Lower leg skin (tissue), 4 donors: Measurements from ENCODE around the gene SCRT2. TPM values are rescaled to one million over a fixed set of nuclear protein-coding genes. Genes with fewer than 3 reads are reported as not detected.

Experiments
- DNase-seq, 2 donors: peaks; one replicate each; pipeline ENCODE4 v3.0.0-alpha.2; 2019; ENCODE audit warnings: low spot score in 2 of 2
- H3K4me3 ChIP-seq: fragments of 200-600 bp; sonication (generic); 2 replicates; pipeline ENCODE4 v1.5.1; 2017; ENCODE audit warnings: mild to moderate bottlenecking, low read depth; ENCODE audit not compliant: poor library complexity, severe bottlenecking
- POLR2A ChIP-seq, 2 donors: fragments of 450-650 bp; IDR thresholded peaks; one replicate each; pipeline ENCODE4 v1.6.1; 2016 to 2017; ENCODE audit warnings: antibody characterized with exemption in 2 of 2, mild to moderate bottlenecking in 1 of 2, moderate library complexity in 1 of 2
- WGBS, 2 donors: methylation state at CpG; one replicate each; pipeline ENCODE4 v1.1.5; 2018; 5-methylcytosine and 5-hydroxymethylcytosine counted together
- intact Hi-C: fragments of 100-400 bp; cut with DNase I; formaldehyde crosslinking; loops from one replicate; pipeline ENCODE4 v1.15.0; 2023; ENCODE audit warnings: low total_unique reads
- total RNA-seq, 4 donors: library from RNA; depleted of rRNA; stranded (reverse); fragments of >200 nt; gene quantifications; one replicate each; pipeline ENCODE4 v1.1.0, GENCODE V29; 2016
- TF ChIP-seq, protein P1 (sequence below), 3 donors: fragments of 450-650 bp; IDR thresholded peaks; one replicate each; pipeline ENCODE4 v1.5.1; 2016; ENCODE audit warnings: antibody characterized with exemption in 3 of 3, mild to moderate bottlenecking in 3 of 3, moderate library complexity in 2 of 3

Gene SCRT2
- total RNA-seq, 4 donors from 2014 or later: not detected

DNA sequence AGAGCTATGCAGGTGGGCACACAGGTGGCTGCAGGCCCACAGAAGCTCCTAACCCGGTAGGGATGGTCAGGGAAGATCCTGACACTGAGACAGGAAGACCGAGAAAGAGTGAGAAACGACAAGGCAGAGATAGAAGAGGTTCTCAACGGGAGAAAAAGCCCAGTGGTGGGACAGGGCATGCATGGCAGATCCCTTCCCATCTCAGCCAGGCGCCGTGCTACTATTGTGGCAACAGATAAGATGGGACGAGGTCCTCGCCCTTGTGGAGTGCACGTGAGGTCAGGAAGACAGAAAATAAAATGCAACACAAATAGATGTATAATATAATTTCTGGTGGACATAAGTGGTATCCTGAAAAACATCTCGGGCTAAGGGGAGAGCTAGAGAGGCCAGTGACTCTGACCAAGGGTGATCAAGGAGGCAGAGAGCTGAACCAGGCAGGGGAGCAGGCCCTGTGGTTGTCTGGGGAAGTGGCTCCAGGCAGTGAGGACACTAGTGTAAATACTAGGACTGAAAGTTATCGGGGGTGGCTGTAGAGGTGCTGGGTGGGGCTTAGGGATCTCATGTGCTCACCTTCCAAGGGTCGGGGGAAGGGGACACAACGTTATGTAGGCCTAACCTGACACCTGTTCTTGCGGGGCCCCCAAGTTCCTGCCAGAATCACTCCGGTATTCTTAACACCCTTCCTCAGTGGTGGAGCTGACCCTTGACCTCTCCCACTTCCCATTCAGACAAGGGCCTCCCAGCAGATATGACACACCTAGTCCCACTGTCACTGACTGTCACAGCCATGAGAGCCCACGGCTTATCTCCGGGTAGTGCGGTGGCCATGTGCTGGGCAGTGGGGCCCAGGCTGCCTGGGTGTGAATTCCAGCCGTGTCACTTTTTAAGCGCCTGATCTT lies 23.6 kb downstream of the SCRT2 start:
- no peak for DNase-seq
- intact Hi-C loops: no loop called here
- peak overlapping the region; percentile 45 for H3K4me3 ChIP-seq
- 65 to 72% methylated on average over 20 of the region's 20 CpGs for WGBS, 2 donors
- TF ChIP-seq, protein P1, sequence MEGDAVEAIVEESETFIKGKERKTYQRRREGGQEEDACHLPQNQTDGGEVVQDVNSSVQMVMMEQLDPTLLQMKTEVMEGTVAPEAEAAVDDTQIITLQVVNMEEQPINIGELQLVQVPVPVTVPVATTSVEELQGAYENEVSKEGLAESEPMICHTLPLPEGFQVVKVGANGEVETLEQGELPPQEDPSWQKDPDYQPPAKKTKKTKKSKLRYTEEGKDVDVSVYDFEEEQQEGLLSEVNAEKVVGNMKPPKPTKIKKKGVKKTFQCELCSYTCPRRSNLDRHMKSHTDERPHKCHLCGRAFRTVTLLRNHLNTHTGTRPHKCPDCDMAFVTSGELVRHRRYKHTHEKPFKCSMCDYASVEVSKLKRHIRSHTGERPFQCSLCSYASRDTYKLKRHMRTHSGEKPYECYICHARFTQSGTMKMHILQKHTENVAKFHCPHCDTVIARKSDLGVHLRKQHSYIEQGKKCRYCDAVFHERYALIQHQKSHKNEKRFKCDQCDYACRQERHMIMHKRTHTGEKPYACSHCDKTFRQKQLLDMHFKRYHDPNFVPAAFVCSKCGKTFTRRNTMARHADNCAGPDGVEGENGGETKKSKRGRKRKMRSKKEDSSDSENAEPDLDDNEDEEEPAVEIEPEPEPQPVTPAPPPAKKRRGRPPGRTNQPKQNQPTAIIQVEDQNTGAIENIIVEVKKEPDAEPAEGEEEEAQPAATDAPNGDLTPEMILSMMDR (IDR thresholded peaks at IDR 0.05): no peak
- no peak for TF ChIP-seq POLR2A (IDR thresholded peaks at IDR 0.05)

DNA sequence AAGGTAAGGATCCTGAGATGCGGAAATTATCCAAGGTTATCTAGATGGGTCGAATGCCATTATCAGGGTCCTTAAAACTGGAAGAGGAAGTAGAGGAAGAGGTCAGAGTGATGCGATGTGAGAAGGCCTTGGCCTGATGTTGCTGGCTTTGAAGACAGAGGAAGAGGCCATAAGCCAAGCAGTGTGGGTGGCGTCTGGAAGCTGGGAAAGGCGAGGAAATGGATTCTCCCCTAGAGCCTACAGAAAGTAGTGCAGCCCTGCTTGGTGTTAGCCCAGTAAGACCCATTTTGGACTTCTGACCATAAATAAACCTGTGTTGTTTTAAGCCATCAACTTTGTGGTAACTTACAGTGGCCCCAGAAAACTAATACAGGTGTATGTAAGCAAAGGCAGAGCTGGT lies 24.6 kb downstream of the SCRT2 start:
- H3K4me3 ChIP-seq: no peak overlapping the region
- intact Hi-C loops: no loop called here
- TF ChIP-seq, protein P1 (IDR thresholded peaks at IDR 0.05): no peak
- no peak for DNase-seq
- WGBS, 2 donors: 85 to 86% methylated on average over 5 of the region's 5 CpGs

DNA sequence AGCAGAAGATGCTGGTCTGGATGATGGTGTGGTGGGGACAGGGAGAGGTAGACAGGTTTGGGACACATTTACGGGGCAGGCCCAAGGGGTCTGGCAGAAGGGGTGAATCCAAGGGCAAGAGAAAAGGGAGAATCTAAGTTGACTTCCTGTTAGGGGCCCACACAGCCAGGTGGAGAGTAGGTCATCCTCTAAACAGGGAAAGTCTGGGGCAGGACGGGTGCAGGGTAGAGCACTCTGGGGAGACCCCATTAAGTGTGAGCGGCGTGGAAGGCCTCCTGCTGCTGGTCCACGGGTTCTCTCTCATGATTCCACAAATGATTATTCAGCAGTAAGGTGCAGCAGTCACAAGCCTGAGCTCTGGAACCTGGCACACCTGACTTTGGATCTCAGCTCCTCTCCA lies 25.3 kb downstream of the SCRT2 start:
- TF ChIP-seq, protein P1 (IDR thresholded peaks at IDR 0.05): no peak
- TF ChIP-seq POLR2A (IDR thresholded peaks at IDR 0.05): no peak
- WGBS, 2 donors: 91 to 95% methylated on average over 5 of the region's 5 CpGs
- no peak for DNase-seq
- intact Hi-C loops: no loop called here
- H3K4me3 ChIP-seq: no peak overlapping the region

DNA sequence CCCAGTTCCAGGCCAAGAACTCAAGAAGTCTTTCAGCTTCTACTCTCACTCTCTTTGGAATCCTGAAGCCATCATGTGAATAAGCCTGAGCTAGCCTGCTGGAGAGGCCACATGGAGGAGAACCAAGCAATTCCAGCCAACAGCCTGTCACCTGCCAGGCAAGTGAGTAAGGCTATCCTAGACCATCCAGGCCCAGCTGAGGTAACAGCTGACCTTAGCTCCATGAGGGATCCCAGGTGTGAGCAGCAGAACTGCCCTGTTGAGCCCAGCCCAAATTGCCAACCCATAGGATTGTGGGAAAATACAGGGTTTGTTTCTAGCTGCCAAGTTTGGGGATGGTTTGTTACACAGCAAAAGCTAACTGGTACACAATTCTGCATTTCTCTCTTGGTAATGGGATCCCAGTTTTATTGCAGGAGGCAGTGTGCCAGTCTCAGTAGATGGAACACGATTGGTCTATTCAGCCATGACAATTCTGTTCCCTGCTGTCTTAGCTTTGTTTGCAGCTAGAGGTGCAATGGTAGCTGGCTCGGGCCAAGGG lies 28.1 kb downstream of the SCRT2 start:
- TF ChIP-seq POLR2A (IDR thresholded peaks at IDR 0.05): no peak
- TF ChIP-seq, protein P1 (IDR thresholded peaks at IDR 0.05): no peak
- no peak for DNase-seq
- no peak overlapping the region for H3K4me3 ChIP-seq
- WGBS, 2 donors: 90 to 92% methylated on average over 2 of the region's 2 CpGs
- intact Hi-C loops: loop anchor here (10.0 kb wide), 1 partner anchor 83 kb away; no protein-coding TSS in a partner anchor

DNA sequence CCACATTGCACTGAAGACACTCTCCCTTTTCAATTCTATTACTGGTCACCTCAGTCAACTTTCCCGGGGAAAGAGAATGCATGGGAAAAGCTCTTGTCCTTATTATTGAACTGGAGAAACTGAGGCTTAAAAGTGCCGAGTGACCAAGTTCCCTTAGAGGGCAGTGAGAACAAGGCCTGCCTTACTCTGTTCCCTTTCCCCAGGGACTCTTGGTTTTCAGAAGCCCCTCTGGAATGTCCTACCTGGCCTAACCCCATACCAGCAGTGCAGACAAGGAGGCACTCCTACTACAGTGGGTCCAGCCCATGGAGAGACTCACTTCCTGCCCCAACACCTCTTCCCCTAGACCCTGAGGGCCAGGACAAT lies 28.8 kb downstream of the SCRT2 start:
- intact Hi-C loops: loop anchor here (10.0 kb wide), 1 partner anchor 82 kb away; no protein-coding TSS in a partner anchor
- 96% methylated on average over 2 of the region's 2 CpGs for WGBS, 2 donors
- TF ChIP-seq, protein P1 (IDR thresholded peaks at IDR 0.05): no peak
- TF ChIP-seq POLR2A (IDR thresholded peaks at IDR 0.05): no peak
- DNase-seq: no peak
- H3K4me3 ChIP-seq: no peak overlapping the region
